LNCaP clone FGC (cell line): Measurements from ENCODE around the gene S100PBP.
"Not testable (repeated sequence)": the region's sequence is repeated elsewhere in the genome, so short reads cannot be mapped to it uniquely, and the experiment has no call there.

Experiments used
- DNase-seq: peaks from one replicate; pipeline ENCODE4 v3.0.0-alpha.2; 2011; ENCODE audit warnings: low read depth
- H3K4me3 ChIP-seq: 2 replicates; pipeline ENCODE4 v1.5.1; 2011; ENCODE audit warnings: mild to moderate bottlenecking, low read depth, low read length, control low read depth
- CTCF ChIP-seq: IDR thresholded peaks from 2 replicates; pipeline ENCODE4 v1.5.1; 2012; ENCODE audit warnings: mild to moderate bottlenecking; ENCODE audit not compliant: control insufficient read depth, insufficient read depth; ENCODE audit errors: extremely low read depth

Gene S100PBP

DNA sequence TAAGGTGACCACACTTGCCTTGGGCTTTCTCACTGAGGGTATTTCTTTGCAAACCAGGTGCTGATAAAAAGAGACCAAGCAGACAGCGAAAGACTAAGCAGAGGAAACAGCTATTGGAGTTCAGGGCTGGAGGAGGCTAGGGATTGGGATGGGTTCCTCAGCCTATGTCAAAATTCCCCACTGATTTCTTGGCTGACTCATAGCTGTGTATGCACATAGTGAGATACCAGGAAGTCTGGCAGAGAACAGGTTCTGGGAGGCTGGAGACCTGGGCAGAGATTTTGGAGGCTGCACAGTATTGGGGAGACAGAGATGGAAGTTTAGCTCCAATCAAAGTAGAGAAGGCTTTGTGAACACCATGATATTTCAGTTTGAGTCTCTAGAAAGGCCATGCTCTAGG, 25.6 kb upstream of the S100PBP start:
- no peak overlapping the region for H3K4me3 ChIP-seq
- no peak for TF ChIP-seq CTCF
- no peak for DNase-seq

GRCh38 chr1:32795763-32796162, 21.7 kb upstream of the S100PBP start:
- not testable (repeated sequence) for H3K4me3 ChIP-seq, DNase-seq

GRCh38 chr1:32797456-32797855, 20.0 kb upstream of the S100PBP start:
- TF ChIP-seq CTCF = no peak

GRCh38 chr1:32798191-32798590, 19.3 kb upstream of the S100PBP start:
- no peak overlapping the region for H3K4me3 ChIP-seq
- DNase-seq = no peak
- TF ChIP-seq CTCF = no peak

More at GRCh38 chr1:32797456-32797855, 20.0 kb upstream of the S100PBP start:
- no peak for DNase-seq
- H3K4me3 ChIP-seq = no peak overlapping the region

DNA sequence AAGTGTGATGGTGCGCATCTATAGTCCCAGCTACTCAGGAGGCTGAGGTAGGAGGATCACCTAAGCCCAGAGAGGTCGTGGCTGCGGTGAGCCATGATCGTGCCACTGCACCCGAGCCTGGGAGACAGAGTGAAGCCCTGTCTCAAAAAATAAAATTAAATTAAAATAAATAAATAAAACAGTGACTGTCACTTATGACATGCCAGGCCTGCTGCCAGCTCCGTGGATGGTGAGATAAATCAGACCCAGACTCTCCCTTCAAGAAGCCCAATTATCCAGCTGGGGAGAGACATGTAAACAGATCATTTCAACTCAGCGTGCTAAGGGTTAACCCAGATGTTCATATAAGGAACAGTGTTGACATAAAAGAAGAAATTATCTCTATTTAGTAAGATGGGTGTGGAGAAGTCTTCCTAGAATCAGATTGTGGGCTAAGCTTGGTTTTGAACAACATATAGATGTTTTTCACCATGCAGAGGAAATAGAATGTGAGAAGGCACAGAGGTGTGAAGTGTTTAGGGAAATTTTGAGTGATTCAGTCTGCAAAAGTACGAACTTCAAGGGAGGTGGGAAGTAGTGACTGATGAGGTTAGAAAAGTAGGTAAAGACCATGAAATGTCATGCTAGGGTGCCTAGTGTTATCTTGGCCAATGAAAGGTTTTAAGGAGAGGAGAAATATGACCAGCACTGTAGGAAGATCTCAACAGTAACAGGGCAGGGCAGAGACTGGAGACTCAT, 18.6 kb upstream of the S100PBP start:
- DNase-seq = no peak
- no peak for TF ChIP-seq CTCF
- H3K4me3 ChIP-seq = no peak overlapping the region

GRCh38 chr1:32801096-32801715, 16.2 kb upstream of the S100PBP start:
- H3K4me3 ChIP-seq = no peak overlapping the region
- no peak for TF ChIP-seq CTCF
- DNase-seq = no peak

DNA sequence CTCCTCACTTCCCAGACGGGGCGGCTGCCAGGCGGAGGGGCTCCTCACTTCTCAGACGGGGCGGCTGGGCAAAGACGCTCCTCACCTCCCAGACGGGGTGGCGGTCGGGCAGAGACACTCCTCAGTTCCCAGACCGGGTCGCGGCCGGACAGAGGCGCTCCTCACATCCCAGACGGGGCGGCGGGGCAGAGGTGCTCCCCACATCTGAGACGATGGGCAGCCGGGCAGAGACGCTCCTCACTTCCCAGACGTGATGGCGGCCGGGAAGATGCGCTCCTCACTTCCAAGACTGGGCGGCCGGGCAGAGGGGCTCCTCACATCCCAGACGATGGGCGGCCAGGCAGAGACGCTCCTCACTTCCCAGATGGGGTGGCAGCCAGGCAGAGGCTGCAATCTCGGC, 13.0 kb upstream of the S100PBP start:
- not testable (repeated sequence) for DNase-seq, H3K4me3 ChIP-seq

DNA sequence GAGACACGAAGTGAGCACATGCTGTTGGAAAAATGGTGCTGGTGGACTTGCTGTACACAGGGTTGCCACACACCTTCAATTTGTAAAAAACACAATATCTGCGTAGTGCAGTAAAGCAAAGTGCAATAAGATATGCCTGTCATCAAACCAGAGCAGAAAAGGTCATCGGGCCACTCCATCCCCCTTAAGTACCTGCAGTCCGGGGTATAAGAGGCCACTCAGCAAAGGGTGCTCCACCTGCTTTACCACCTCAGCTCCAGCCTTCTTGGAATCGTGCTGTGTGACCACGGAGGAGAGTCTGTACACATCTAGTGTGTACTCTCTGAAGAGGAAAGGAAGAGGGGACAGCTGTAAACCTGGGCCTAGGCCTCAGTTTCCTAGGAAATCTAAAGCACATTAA, 11.2 kb upstream of the S100PBP start:
- no peak for DNase-seq
- no peak for TF ChIP-seq CTCF
- H3K4me3 ChIP-seq = no peak overlapping the region
